Right lung (tissue), 5 donors: ENCODE data around the gene LINC00237. TPM values are rescaled to one million over a fixed set of nuclear protein-coding genes. Genes with fewer than 3 reads are reported as not detected.

ENCODE experiments used
- DNase-seq, 2 donors: peaks; one replicate each; pipeline ENCODE4 v3.0.0-alpha.2; 2013
- polyA plus RNA-seq, 5 donors: library from polyadenylated mRNA; unstranded; fragments of 120-200 nt; gene quantifications; one replicate each; pipeline versions ENCODE4 v1.2.1 to v1.2.3, GENCODE V29; 2013; ENCODE audit warnings: inconsistent platforms in 1 of 5, low replicate concordance in 1 of 5; ENCODE audit not compliant: insufficient read length in 5 of 5, insufficient read depth in 1 of 5

Gene LINC00237
- polyA plus RNA-seq, 5 donors, result not detected

DNA sequence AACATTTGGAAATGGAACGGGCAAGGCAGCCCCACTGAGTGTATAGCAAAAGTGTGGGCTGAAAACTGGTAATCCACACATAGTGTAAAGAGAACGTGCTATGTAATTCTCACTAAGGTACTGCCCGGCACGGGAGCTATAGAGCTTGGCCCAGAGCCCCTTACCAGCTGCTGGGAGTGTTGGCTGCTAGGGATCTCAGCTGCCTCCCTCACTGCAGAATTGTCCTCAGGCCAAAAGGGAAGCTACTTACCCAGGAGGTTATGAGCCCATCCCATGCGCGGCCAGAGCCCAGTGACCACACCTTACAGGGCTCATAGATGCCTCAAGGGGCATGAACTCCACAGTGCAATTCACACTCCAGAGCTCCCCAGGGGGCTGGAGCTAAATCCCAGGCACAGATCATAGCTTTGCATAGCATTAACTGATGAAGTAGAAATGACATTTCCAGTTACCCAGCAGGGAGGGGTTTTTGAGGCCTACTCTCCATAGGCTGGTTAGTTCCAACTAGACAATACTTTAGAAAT is 56.8 kb downstream of the LINC00237 start:
- no peak for DNase-seq

- DNase-seq, result no peak
These were observed 57.3 kb downstream of the LINC00237 start for GRCh38 chr20:21048841-21049273.

DNA sequence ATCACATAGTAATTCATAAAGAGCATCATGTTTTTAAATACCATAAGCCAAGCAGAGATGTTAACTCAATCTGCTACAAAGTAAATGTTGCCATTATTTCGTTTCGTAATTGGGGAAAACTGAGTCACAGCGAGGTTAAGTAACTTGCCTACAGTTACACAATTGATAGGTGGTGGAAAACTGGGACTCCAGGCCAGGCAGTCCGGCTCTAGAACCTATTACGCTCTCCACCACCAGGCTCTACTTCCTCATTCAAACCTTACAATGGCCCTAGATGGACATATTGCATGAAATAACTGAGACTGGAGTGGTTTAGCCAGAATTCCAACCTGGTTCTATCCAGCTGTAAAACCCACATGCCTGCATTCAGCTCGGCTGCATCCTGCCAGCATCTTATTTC is 58.2 kb downstream of the LINC00237 start:
- DNase-seq, result no peak

DNA sequence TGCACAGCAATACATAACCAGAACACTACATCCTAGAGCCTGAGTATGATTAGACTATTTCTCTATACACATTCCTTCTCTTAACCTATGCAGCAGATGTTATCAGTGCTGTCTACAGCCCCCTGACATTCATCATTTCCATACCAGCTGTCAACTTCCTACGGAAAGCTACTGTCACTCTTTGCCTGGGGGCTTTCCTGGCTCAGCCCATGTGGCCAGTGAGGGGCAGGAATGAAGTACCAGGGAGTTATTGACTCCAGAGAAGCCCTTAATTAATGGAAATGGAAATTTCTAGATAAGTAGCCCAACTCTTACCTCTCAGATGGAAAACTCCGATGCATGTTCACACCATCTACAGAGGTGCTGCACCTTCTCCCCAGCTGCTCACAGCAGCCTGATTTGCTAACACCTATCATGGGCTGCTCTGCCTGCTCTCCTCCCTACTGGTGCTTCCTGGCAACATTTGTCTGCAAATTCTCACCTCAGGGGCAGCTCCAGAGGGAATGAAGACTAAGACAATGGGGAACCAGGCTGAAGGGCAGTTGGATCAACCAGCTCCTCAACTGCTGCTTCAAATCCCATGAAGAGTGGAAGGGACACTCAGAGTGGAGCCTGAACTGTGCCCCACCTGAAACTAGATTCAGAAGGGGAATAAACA is 59.6 kb downstream of the LINC00237 start:
- DNase-seq, result no peak

Other genes starting within 250 kb of the LINC00237 start
- gene KIZ, start 19.7 kb upstream of the LINC00237 start, polyA plus RNA-seq, result 10 to 100 TPM; 19.5 to 39.3 (median 29.7) TPM
- 10 to 100 TPM; 69.5 to 93.7 (median 80.0) TPM for gene XRN2, start 197.0 kb upstream of the LINC00237 start, polyA plus RNA-seq